H1 (cell line): ENCODE measurements around the gene ILF2. TPM values are rescaled to one million over a fixed set of nuclear protein-coding genes. Genes with fewer than 3 reads are reported as not detected.

Experiments used
- CTCF ChIA-PET: fragments of 300-600 bp; sonication (Branson Sonifier 250); formaldehyde crosslinking; loops from one replicate; lab custom pipeline; 2021; ENCODE audit not compliant: partially characterized antibody; lab: Charles Lee
- POLR2A ChIA-PET: fragments of 300-600 bp; sonication (Branson Sonifier 250); formaldehyde crosslinking; loops from one replicate; lab custom pipeline; 2021; ENCODE audit warnings: inconsistent platforms; ENCODE audit not compliant: partially characterized antibody; lab: Charles Lee
- DNase-seq, 2 experiments: peaks; one replicate each; pipeline versions ENCODE4 v3.0.0 to v3.0.0-alpha.2; 2010 to 2022; ENCODE audit warnings: low spot score in 2 of 2, low read depth in 1 of 2, mixed read lengths in 1 of 2
- FAIRE-seq: peaks from 2 replicates; lab custom pipeline; 2011; peaks lifted over from hg19 to GRCh38; lab: Jason Lieb, UNC
- H2AFZ ChIP-seq: 2 replicates; pipeline ENCODE4 v1.8.1; 2012; ENCODE audit warnings: low read length, inconsistent platforms
- H2AK5ac ChIP-seq: 2 replicates; pipeline ENCODE4 v1.6.1; 2013; ENCODE audit warnings: low read depth, low read length
- H2BK120ac ChIP-seq: replicated peaks from 2 replicates; pipeline ENCODE3; 2013; ENCODE audit warnings: low read depth, low read length, inconsistent platforms
- H2BK12ac ChIP-seq: 2 replicates; pipeline ENCODE4 v1.6.1; 2013; ENCODE audit warnings: low read depth, low read length
- H2BK15ac ChIP-seq: 2 replicates; pipeline ENCODE4 v1.6.1; 2013; ENCODE audit warnings: low read length
- H2BK20ac ChIP-seq: 2 replicates; pipeline ENCODE4 v1.6.1; 2013; ENCODE audit warnings: low read length
- H2BK5ac ChIP-seq: 2 replicates; pipeline ENCODE4 v1.6.1; 2013; ENCODE audit warnings: low read depth, low read length
- H3K14ac ChIP-seq: 2 replicates; pipeline ENCODE4 v1.6.1; 2013; ENCODE audit warnings: inconsistent platforms; ENCODE audit not compliant: insufficient read length
- H3K18ac ChIP-seq: 2 replicates; pipeline ENCODE4 v1.6.1; 2013; ENCODE audit warnings: low read length; ENCODE audit errors: extremely low read depth
- H3K23ac ChIP-seq: 2 replicates; pipeline ENCODE4 v1.6.1; 2013; ENCODE audit warnings: inconsistent platforms; ENCODE audit not compliant: insufficient read length
- H3K23me2 ChIP-seq: 2 replicates; pipeline ENCODE4 v1.6.1; 2013; ENCODE audit warnings: low read depth, low read length
- H3K27ac ChIP-seq: 2 replicates; pipeline ENCODE4 v1.6.1; 2011; ENCODE audit warnings: low read depth, low read length, inconsistent platforms
- H3K27me3 ChIP-seq, 4 experiments: replicated peaks in 1 of 4; 1 replicate in 1 of 4; 2 replicates in 3 of 4; pipeline versions ENCODE4 v1.6.1 to v1.8.1; 2011 to 2013; ENCODE audit warnings: low read length in 3 of 4, mild to moderate bottlenecking in 3 of 4, inconsistent platforms in 2 of 4, mixed read lengths in 2 of 4, moderate library complexity in 1 of 4; ENCODE audit not compliant: control insufficient read depth in 3 of 4, insufficient read depth in 3 of 4; ENCODE audit errors: extremely low read depth in 1 of 4
- H3K36me3 ChIP-seq, 4 experiments: 2 replicates each; pipeline versions ENCODE4 v1.6.1 to v1.8.1; 2011 to 2013; ENCODE audit warnings: mild to moderate bottlenecking in 4 of 4, low read length in 3 of 4, moderate library complexity in 2 of 4, control low read depth in 1 of 4, inconsistent platforms in 1 of 4; ENCODE audit not compliant: insufficient read depth in 4 of 4, control insufficient read depth in 2 of 4
- H3K4ac ChIP-seq: replicated peaks from 2 replicates; pipeline ENCODE3; 2013; ENCODE audit warnings: low read length, low read depth, mixed read lengths, inconsistent platforms; ENCODE audit not compliant: insufficient read length
- H3K4me1 ChIP-seq, 4 experiments: replicated peaks in 1 of 4; 1 replicate in 1 of 4; 2 replicates in 3 of 4; pipeline versions ENCODE4 v1.6.1 to v1.8.1; 2011 to 2013; ENCODE audit warnings: low read length in 3 of 4, inconsistent platforms in 2 of 4, mixed read lengths in 1 of 4; ENCODE audit not compliant: insufficient read depth in 4 of 4, control insufficient read depth in 3 of 4
- H3K4me2 ChIP-seq, 2 experiments: 2 replicates each; pipeline versions ENCODE4 v1.6.1 to v1.8.1; 2011 to 2013; ENCODE audit warnings: low read depth in 2 of 2, low read length in 2 of 2, control low read depth in 1 of 2, inconsistent platforms in 1 of 2, mild to moderate bottlenecking in 1 of 2; ENCODE audit not compliant: insufficient read depth in 1 of 2
- H3K4me3 ChIP-seq, 4 experiments: fragments of 200-600, 300-600 bp in 1 of 4; sonication (generic), shearing (Covaris generic), sonication (Bioruptor Twin) in 1 of 4; 2 replicates each; pipeline versions ENCODE4 v1.5.1 to v1.8.1; 2011 to 2016; ENCODE audit warnings: low read length in 4 of 4, low read depth in 3 of 4, control low read depth in 2 of 4, inconsistent platforms in 2 of 4, mild to moderate bottlenecking in 2 of 4, mixed read lengths in 1 of 4, moderate library complexity in 1 of 4; ENCODE audit not compliant: insufficient read depth in 2 of 4; ENCODE audit errors: extremely low read depth in 1 of 4
- H3K56ac ChIP-seq: replicated peaks from 2 replicates; pipeline ENCODE3; 2013; ENCODE audit warnings: low read depth, mild to moderate bottlenecking, mixed read lengths, low read length, inconsistent platforms; ENCODE audit not compliant: insufficient read length
- H3K79me1 ChIP-seq: 2 replicates; pipeline ENCODE4 v1.6.1; 2013; ENCODE audit warnings: low read depth, low read length, control low read depth
- H3K79me2 ChIP-seq, 2 experiments: 2 replicates each; pipeline versions ENCODE4 v1.6.1 to v1.8.1; 2012 to 2013; ENCODE audit warnings: low read length in 2 of 2, mild to moderate bottlenecking in 2 of 2, inconsistent platforms in 1 of 2; ENCODE audit not compliant: insufficient read depth in 2 of 2, control insufficient read depth in 1 of 2
- H3K9ac ChIP-seq, 4 experiments: replicated peaks in 1 of 4; 1 replicate in 1 of 4; 2 replicates in 3 of 4; pipeline versions ENCODE4 v1.6.1 to v1.8.1; 2011 to 2013; ENCODE audit warnings: low read depth in 3 of 4, low read length in 3 of 4, control low read depth in 2 of 4, mild to moderate bottlenecking in 2 of 4, moderate library complexity in 2 of 4, inconsistent platforms in 1 of 4; ENCODE audit errors: extremely low read depth in 1 of 4
- H3K9me3 ChIP-seq, 2 experiments: 2 replicates each; pipeline versions ENCODE4 v1.6.1 to v1.8.1; 2012 to 2013; ENCODE audit warnings: mild to moderate bottlenecking in 2 of 2, moderate library complexity in 2 of 2, control low read depth in 1 of 2, inconsistent platforms in 1 of 2, low read depth in 1 of 2, low read length in 1 of 2, mixed read lengths in 1 of 2; ENCODE audit not compliant: insufficient read depth in 2 of 2
- H4K20me1 ChIP-seq, 2 experiments: replicated peaks in 1 of 2; 2 replicates each; pipeline versions ENCODE3 to v1.8.1; 2011 to 2013; ENCODE audit warnings: inconsistent platforms in 2 of 2, low read length in 2 of 2, mild to moderate bottlenecking in 1 of 2; ENCODE audit not compliant: insufficient read depth in 2 of 2, control insufficient read depth in 1 of 2
- H4K5ac ChIP-seq: 2 replicates; pipeline ENCODE4 v1.6.1; 2013; ENCODE audit warnings: low read length, low read depth, mixed read lengths, inconsistent platforms; ENCODE audit not compliant: insufficient read length
- H4K8ac ChIP-seq: 2 replicates; pipeline ENCODE4 v1.8.0; 2013; ENCODE audit warnings: mild to moderate bottlenecking, moderate library complexity, low read length, inconsistent platforms; ENCODE audit not compliant: insufficient read depth; ENCODE audit errors: extremely low read depth
- H4K91ac ChIP-seq: replicated peaks from 2 replicates; pipeline ENCODE3; 2013; ENCODE audit warnings: low read length, mixed read lengths, inconsistent platforms; ENCODE audit not compliant: insufficient read length
- BRCA1 ChIP-seq: IDR thresholded peaks from 2 replicates; pipeline ENCODE4 v1.6.1; 2012; ENCODE audit warnings: low read depth, low read length, improper control_type of control experiment
- CHD1 ChIP-seq: IDR thresholded peaks from 2 replicates; pipeline ENCODE4 v1.6.1; 2012; ENCODE audit warnings: low read depth, low read length, improper control_type of control experiment
- CTCF ChIP-seq, 3 experiments: IDR thresholded peaks; 1 replicate in 2 of 3; 2 replicates in 1 of 3; pipeline versions ENCODE4 v1.5.1 to v1.6.1; 2011; ENCODE audit warnings: low read length in 3 of 3, mild to moderate bottlenecking in 3 of 3, inconsistent platforms in 2 of 3, low read depth in 1 of 3, moderate library complexity in 1 of 3; ENCODE audit not compliant: insufficient read depth in 1 of 3; ENCODE audit errors: control extremely low read depth in 1 of 3
- KDM5A ChIP-seq: fragments of 200-600 bp; IDR thresholded peaks from 2 replicates; pipeline ENCODE4 v1.7.1; 2012; ENCODE audit warnings: mild to moderate bottlenecking, low read length, inconsistent platforms, mixed read lengths
- NRF1 ChIP-seq: IDR thresholded peaks from 2 replicates; pipeline ENCODE4 v1.6.1; 2011; ENCODE audit warnings: mild to moderate bottlenecking, low read depth, low read length, improper control_type of control experiment
- SP4 ChIP-seq: IDR thresholded peaks from 2 replicates; pipeline ENCODE4 v1.6.1; 2012; ENCODE audit warnings: low read length, inconsistent platforms
- ZNF274 ChIP-seq: IDR thresholded peaks from 2 replicates; pipeline ENCODE4 v1.7.0; 2012; ENCODE audit warnings: low read length, borderline replicate concordance; ENCODE audit errors: extremely low read depth
- WGBS, 2 experiments: shearing (Covaris generic) in 1 of 2; methylation state at CpG; one replicate each; pipeline versions ENCODE4 v1.1.6 to v1.1.7; 2013 to 2015; ENCODE audit warnings: low lambda C conversion rate in 2 of 2, mixed read lengths in 2 of 2, inconsistent platforms in 1 of 2, low coverage in 1 of 2, missing lambda C conversion rate in 1 of 2; ENCODE audit not compliant: insufficient replicate concordance in 2 of 2, insufficient coverage in 1 of 2, insufficient read length in 1 of 2; ENCODE audit errors: extremely low coverage in 1 of 2, missing lambda C conversion rate in 1 of 2; 5-methylcytosine and 5-hydroxymethylcytosine counted together
- polyA plus RNA-seq, 7 experiments: library from polyadenylated mRNA; depleted of rRNA in 3 of 7; stranded (reverse) in 5 of 7; unstranded in 2 of 7; fragments of >200 nt in 5 of 7; fragments of 200-250 nt in 2 of 7; gene quantifications; 1 replicate in 5 of 7; 2 replicates in 1 of 7; 4 replicates in 1 of 7; pipeline versions ENCODE4 v1.2.1 to v1.2.3, GENCODE V29; 2011 to 2013; ENCODE audit warnings: missing spikeins in 2 of 7, mixed read lengths in 2 of 7
- total RNA-seq: library from RNA; stranded (reverse); fragmentation: NEBNext Ultra II Directional; extraction: Animal tissue kit (Norgen Biotek cat#: 25700); gene quantifications from 2 replicates; pipeline ENCODE4 v1.2.1, GENCODE V29; 2021

ILF2 gene
- total and polyA plus RNA-seq, 2 of the 8 experiments (the other 6 are each of a cell fraction or from before 2014, with no cell fraction given) = 389 to 474 TPM

- no peak overlapping the region for H3K9ac ChIP-seq
- H2BK120ac ChIP-seq = peak overlapping the region; percentile 59
- peak overlapping the region; percentile 38 to 76 (median 69); a peak in 7 of 8 replicates for H3K4me3 ChIP-seq
- WGBS, 2 experiments = no CpG with 5 or more reads among the region's 10 CpGs
- H3K27me3 ChIP-seq = peaks cover 0 to 21% (median 9%) of the 10 kb centered on the region in 4 experiments; a peak in 5 of 7 replicates
- H3K23ac ChIP-seq = no peak overlapping the region
- no peak overlapping the region for H3K4ac ChIP-seq
- H2AK5ac ChIP-seq = no peak overlapping the region
- H2BK15ac ChIP-seq = peak overlapping the region; percentile 9; the same call in 1 of the 2 replicates
- peak overlapping the region; percentile 82 to 97 for H3K4me2 ChIP-seq
- no peak overlapping the region for H3K18ac ChIP-seq
- TF ChIP-seq CHD1 = no peak
- no peak for TF ChIP-seq NRF1
- TF ChIP-seq KDM5A = no peak
- no peak for TF ChIP-seq BRCA1
- no peak for TF ChIP-seq ZNF274
- TF ChIP-seq CTCF (IDR thresholded peaks at IDR 0.05; ENCODE audit: control extremely low read depth in 1 of 3, insufficient read depth in 1 of 3, low read depth in 1 of 3, low read length in 3 of 3) = no peak
- TF ChIP-seq SP4 = no peak
- no peaks in the 10 kb centered on the region for H3K79me1 ChIP-seq
- ChIA-PET POLR2A (interaction anchor here (0.6 to 3.3 kb wide), 11 partner anchors 17 to 311 kb away, joined by 3 to 17 read pairs (median 5); partner anchors contain the start of genes CHTOP, INTS3, RPS27 and S100A13), CTCF (interaction anchor here (0.7 to 14.0 kb wide), 11 partner anchors 31 to 495 kb away, joined by 3 to 190 read pairs (median 4); no protein-coding TSS in a partner anchor)
- H2BK20ac ChIP-seq = no peak overlapping the region
- H3K79me2 ChIP-seq = no peaks in the 10 kb centered on the region
- FAIRE-seq (no peak), DNase-seq (no peak)
- H2BK12ac ChIP-seq = peak overlapping the region; percentile 98; the same call in 1 of the 2 replicates
- H4K8ac ChIP-seq = no peak overlapping the region
- peak overlapping the region; percentile 58 for H4K5ac ChIP-seq
- H2BK5ac ChIP-seq = no peak overlapping the region
- no peaks in the 10 kb centered on the region for H3K36me3 ChIP-seq
- H2AFZ ChIP-seq = 0 out of 2 replicates have a peak overlapping the region, but pooled peaks have one; percentile 36
- H3K9me3 ChIP-seq = no peaks in the 10 kb centered on the region
- H3K4me1 ChIP-seq = peaks cover 3 to 9% (median 6%) of the 10 kb centered on the region in 4 experiments; a peak in 6 of 7 replicates
- H3K56ac ChIP-seq = no peak overlapping the region
- H4K20me1 ChIP-seq = no peaks in the 10 kb centered on the region
- H3K23me2 ChIP-seq = peaks cover 26% of the 10 kb centered on the region
- H4K91ac ChIP-seq = no peak overlapping the region
- H3K27ac ChIP-seq = no peak overlapping the region
- no peak overlapping the region for H3K14ac ChIP-seq
Observed at GRCh38 chr1:153680120-153680403, 9.3 kb upstream of the ILF2 start.
